IPS DF 19.7 (cell line): Measurements from ENCODE around the gene STAC3.
A peak's percentile ranks its signal among the peaks of the same experiment; 100 is the strongest.

Experiments
- DNase-seq: peaks from one replicate; pipeline ENCODE4 v3.0.0-alpha.2; 2013; ENCODE audit warnings: low read depth, low spot score

The STAC3 gene

GRCh38 chr12:57236201-57236924, 14.6 kb downstream of the STAC3 start:
- no peak for DNase-seq

- no peak for DNase-seq
These were observed 15.3 kb downstream of the STAC3 start for GRCh38 chr12:57235728-57236131.

- no peak for DNase-seq
These were observed 15.8 kb downstream of the STAC3 start for GRCh38 chr12:57235017-57235727.

GRCh38 chr12:57234571-57235016, 16.4 kb downstream of the STAC3 start:
- DNase-seq: no peak

GRCh38 chr12:57234233-57234570, 16.8 kb downstream of the STAC3 start:
- no peak for DNase-seq

- DNase-seq: no peak
These were observed 17.4 kb downstream of the STAC3 start for GRCh38 chr12:57233357-57234232.

GRCh38 chr12:57232156-57232756, 18.7 kb downstream of the STAC3 start:
- DNase-seq: no peak

- no peak for DNase-seq
These were observed 19.5 kb downstream of the STAC3 start for GRCh38 chr12:57231276-57232021.

- DNase-seq: no peak
These were observed 20.4 kb downstream of the STAC3 start for GRCh38 chr12:57230381-57231155.

- DNase-seq: peak; percentile 94
These were observed 21.2 kb downstream of the STAC3 start, which contains the start of gene SHMT2 for GRCh38 chr12:57229634-57230380. Gene SHMT2, plus strand, starts transcription at chr12:57229711. Its CDS starts 68 bp downstream, at chr12:57229779.

- DNase-seq: no peak
These were observed 21.8 kb downstream of the STAC3 start for GRCh38 chr12:57229046-57229633.

- DNase-seq: no peak
These were observed 23.5 kb downstream of the STAC3 start for GRCh38 chr12:57227315-57228115.

- DNase-seq: no peak
These were observed 24.2 kb downstream of the STAC3 start for GRCh38 chr12:57226588-57227314.

- no peak for DNase-seq
These were observed 25.2 kb downstream of the STAC3 start for GRCh38 chr12:57225680-57226210.

- no peak for DNase-seq
These were observed 25.9 kb downstream of the STAC3 start for GRCh38 chr12:57224973-57225679.

- DNase-seq: no peak
These were observed 26.6 kb downstream of the STAC3 start for GRCh38 chr12:57224278-57224972.
